Measurements from ENCODE around the gene GCC2. TPM values are rescaled to one million over a fixed set of nuclear protein-coding genes. Genes with fewer than 3 reads are reported as not detected.

The GCC2 gene, protein sequence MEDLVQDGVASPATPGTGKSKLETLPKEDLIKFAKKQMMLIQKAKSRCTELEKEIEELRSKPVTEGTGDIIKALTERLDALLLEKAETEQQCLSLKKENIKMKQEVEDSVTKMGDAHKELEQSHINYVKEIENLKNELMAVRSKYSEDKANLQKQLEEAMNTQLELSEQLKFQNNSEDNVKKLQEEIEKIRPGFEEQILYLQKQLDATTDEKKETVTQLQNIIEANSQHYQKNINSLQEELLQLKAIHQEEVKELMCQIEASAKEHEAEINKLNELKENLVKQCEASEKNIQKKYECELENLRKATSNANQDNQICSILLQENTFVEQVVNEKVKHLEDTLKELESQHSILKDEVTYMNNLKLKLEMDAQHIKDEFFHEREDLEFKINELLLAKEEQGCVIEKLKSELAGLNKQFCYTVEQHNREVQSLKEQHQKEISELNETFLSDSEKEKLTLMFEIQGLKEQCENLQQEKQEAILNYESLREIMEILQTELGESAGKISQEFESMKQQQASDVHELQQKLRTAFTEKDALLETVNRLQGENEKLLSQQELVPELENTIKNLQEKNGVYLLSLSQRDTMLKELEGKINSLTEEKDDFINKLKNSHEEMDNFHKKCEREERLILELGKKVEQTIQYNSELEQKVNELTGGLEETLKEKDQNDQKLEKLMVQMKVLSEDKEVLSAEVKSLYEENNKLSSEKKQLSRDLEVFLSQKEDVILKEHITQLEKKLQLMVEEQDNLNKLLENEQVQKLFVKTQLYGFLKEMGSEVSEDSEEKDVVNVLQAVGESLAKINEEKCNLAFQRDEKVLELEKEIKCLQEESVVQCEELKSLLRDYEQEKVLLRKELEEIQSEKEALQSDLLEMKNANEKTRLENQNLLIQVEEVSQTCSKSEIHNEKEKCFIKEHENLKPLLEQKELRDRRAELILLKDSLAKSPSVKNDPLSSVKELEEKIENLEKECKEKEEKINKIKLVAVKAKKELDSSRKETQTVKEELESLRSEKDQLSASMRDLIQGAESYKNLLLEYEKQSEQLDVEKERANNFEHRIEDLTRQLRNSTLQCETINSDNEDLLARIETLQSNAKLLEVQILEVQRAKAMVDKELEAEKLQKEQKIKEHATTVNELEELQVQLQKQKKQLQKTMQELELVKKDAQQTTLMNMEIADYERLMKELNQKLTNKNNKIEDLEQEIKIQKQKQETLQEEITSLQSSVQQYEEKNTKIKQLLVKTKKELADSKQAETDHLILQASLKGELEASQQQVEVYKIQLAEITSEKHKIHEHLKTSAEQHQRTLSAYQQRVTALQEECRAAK (N-terminal part only)
- polyA plus RNA-seq (18.6 and 23.6 TPM in 2 replicates), polyA minus RNA-seq (41.9 and 61.2 TPM in 2 replicates)

DNA sequence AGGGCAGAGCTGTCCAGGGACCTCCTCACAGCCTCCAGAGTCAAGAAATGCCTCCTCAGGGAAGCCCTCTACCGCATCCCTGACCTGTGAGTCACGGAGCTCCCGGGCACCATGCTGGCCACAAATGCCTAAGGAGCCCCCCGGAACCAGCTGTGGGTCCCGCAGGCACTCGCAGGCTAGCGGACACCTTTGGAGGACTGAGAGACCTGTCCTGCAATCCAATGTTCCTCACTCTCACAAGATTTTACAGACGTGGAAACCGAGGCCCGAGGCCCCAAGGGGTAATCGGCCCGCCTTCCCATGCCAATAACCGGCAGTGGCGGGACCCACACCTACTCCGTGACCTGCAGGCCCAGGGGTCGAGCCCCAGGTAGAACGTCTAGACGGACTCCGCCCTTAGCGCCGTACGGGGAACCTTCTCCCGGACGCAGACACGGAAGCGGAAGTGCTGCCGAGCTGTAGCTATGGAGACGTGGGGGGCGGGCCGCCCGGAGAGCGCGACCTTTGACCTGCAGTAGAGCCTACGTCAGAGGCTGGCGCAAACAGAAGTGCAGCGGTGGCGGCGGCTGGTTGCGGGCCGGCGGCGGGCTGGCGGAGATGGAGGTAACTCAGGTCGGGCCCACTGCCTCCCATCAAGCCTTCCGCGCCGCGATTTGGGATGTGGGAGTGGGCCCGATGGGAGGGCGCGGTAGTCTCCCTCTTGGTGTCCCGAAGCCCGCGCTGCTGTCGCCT lies at the start of gene GCC2:
GCC2 (plus strand) TSS at position 529 of the 732 bp plus-strand sequence; CDS start at position 598, 69 bp downstream.
- Histone ChIP-seq H3F3A (ENCODE audit: insufficient read depth, low read length, poor library complexity, severe bottlenecking) (no peaks in the 10 kb centered on the region), H3K4me2 (ENCODE audit: low read length) (peak within 1 kb of the TSS; percentile 96), H3K9ac (ENCODE audit: low read length) (peak within 1 kb of the TSS; percentile 84), H3K27me3 (ENCODE audit: insufficient read depth, low read depth, low read length) (no peaks in the 10 kb centered on the region), H2AFZ (ENCODE audit: low read depth, low read length) (peak within 1 kb of the TSS; percentile 99), H3K36me3 (ENCODE audit: insufficient read depth, low read length) (no peaks in the 10 kb centered on the region), H3K9me3 (ENCODE audit: low read length) (no peaks in the 10 kb centered on the region), H3K4me3 (ENCODE audit: low read length) (peak within 1 kb of the TSS; percentile 84), H4K20me1 (ENCODE audit: insufficient read depth) (no peaks in the 10 kb centered on the region), H3K9me2 (ENCODE audit: insufficient read depth, low read length) (no peaks in the 10 kb centered on the region), H3K27ac (ENCODE audit: low read length) (peak within 1 kb of the TSS; percentile 80), H3K79me2 (replicated peaks; ENCODE audit: insufficient read depth, low read length) (peaks cover 16% of the 10 kb centered on the region)
- peak; percentile 49 for TF ChIP-seq RAD21 (conservative IDR thresholded peaks at IDR 0.05)
- peak; percentile 60 for TF ChIP-seq TAF1 (IDR thresholded peaks at IDR 0.05; ENCODE audit: low read depth)
- TF ChIP-seq, protein P1, sequence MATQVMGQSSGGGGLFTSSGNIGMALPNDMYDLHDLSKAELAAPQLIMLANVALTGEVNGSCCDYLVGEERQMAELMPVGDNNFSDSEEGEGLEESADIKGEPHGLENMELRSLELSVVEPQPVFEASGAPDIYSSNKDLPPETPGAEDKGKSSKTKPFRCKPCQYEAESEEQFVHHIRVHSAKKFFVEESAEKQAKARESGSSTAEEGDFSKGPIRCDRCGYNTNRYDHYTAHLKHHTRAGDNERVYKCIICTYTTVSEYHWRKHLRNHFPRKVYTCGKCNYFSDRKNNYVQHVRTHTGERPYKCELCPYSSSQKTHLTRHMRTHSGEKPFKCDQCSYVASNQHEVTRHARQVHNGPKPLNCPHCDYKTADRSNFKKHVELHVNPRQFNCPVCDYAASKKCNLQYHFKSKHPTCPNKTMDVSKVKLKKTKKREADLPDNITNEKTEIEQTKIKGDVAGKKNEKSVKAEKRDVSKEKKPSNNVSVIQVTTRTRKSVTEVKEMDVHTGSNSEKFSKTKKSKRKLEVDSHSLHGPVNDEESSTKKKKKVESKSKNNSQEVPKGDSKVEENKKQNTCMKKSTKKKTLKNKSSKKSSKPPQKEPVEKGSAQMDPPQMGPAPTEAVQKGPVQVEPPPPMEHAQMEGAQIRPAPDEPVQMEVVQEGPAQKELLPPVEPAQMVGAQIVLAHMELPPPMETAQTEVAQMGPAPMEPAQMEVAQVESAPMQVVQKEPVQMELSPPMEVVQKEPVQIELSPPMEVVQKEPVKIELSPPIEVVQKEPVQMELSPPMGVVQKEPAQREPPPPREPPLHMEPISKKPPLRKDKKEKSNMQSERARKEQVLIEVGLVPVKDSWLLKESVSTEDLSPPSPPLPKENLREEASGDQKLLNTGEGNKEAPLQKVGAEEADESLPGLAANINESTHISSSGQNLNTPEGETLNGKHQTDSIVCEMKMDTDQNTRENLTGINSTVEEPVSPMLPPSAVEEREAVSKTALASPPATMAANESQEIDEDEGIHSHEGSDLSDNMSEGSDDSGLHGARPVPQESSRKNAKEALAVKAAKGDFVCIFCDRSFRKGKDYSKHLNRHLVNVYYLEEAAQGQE (IDR thresholded peaks at IDR 0.05; ENCODE audit: borderline replicate concordance), result no peak
- TF ChIP-seq MXI1 (conservative IDR thresholded peaks at IDR 0.05; ENCODE audit: poor library complexity, severe bottlenecking), result peak; percentile 81
- TF ChIP-seq POLR2AphosphoS5 (IDR thresholded peaks at IDR 0.05), result peak; percentile 97
- TF ChIP-seq EZH2 (IDR thresholded peaks at IDR 0.05; ENCODE audit: borderline replicate concordance, insufficient read depth, low read length, poor library complexity, severe bottlenecking), result no peak
- peak; percentile 40 for TF ChIP-seq SMC3 (conservative IDR thresholded peaks at IDR 0.05; ENCODE audit: poor library complexity)
- TF ChIP-seq, protein P2, sequence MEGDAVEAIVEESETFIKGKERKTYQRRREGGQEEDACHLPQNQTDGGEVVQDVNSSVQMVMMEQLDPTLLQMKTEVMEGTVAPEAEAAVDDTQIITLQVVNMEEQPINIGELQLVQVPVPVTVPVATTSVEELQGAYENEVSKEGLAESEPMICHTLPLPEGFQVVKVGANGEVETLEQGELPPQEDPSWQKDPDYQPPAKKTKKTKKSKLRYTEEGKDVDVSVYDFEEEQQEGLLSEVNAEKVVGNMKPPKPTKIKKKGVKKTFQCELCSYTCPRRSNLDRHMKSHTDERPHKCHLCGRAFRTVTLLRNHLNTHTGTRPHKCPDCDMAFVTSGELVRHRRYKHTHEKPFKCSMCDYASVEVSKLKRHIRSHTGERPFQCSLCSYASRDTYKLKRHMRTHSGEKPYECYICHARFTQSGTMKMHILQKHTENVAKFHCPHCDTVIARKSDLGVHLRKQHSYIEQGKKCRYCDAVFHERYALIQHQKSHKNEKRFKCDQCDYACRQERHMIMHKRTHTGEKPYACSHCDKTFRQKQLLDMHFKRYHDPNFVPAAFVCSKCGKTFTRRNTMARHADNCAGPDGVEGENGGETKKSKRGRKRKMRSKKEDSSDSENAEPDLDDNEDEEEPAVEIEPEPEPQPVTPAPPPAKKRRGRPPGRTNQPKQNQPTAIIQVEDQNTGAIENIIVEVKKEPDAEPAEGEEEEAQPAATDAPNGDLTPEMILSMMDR (IDR thresholded peaks at IDR 0.05; ENCODE audit: poor library complexity, severe bottlenecking), result no peak
- TF ChIP-seq EP300 (conservative IDR thresholded peaks at IDR 0.05; ENCODE audit: poor library complexity, severe bottlenecking), result peak; percentile 71

All from neural cell (in vitro differentiated cells).